K562 (cell line): ENCODE data around the gene GMDS. TPM values are rescaled to one million over a fixed set of nuclear protein-coding genes. Genes with fewer than 3 reads are reported as not detected.

Experiments
- ATAC-seq: fragments of 200-7000 bp; cut with Tn5 transposase; 3 replicates; pipeline ENCODE4 v1.9.1; 2020; ENCODE audit warnings: moderate library complexity
- BruUV-seq: library from RNA; stranded (reverse); fragments of 400-500 nt; replicated peaks from 2 replicates; lab custom pipeline; 2021; lab: Mats Ljungman, UMichigan
- CTCF ChIA-PET: fragments of 300-600 bp; formaldehyde crosslinking; extraction: SDS; loops from one replicate; lab custom pipeline; 2021; ENCODE audit warnings: low intra/inter-chr PET ratio; lab: Yijun Ruan, JAX
- POLR2A ChIA-PET: fragments of 300-600, 350-650 bp; sonication (Branson Sonifier 250); formaldehyde crosslinking; extraction: SDS; loops from one replicate; lab custom pipeline; 2021; ENCODE audit warnings: antibody characterized with exemption, inconsistent platforms; lab: Yijun Ruan, JAX
- DNase-seq, 4 experiments: peaks; one replicate each; pipeline versions ENCODE4 v3.0.0 to v3.0.0-alpha.2; 2011 to 2018; ENCODE audit warnings: low spot score in 3 of 4, mixed read lengths in 3 of 4; ENCODE audit errors: extremely low read depth in 1 of 4
- FAIRE-seq: peaks from 2 replicates; lab custom pipeline; 2011; peaks lifted over from hg19 to GRCh38; lab: Jason Lieb, UNC
- H2AFZ ChIP-seq: 2 replicates; pipeline ENCODE4 v1.6.0; 2011; ENCODE audit warnings: low read depth, low read length, control low read depth, inconsistent platforms
- H3K27ac ChIP-seq: fragments of 200-600 bp; 3 replicates; pipeline ENCODE4 v1.8.0; 2011; ENCODE audit warnings: low read depth, mild to moderate bottlenecking, control low read depth, inconsistent platforms, low read length, moderate library complexity, mixed read lengths; ENCODE audit errors: extremely low read depth
- H3K27me3 ChIP-seq, 2 experiments: fragments of 300-600 bp in 1 of 2; 2 replicates in 1 of 2; 3 replicates in 1 of 2; pipeline versions ENCODE4 v1.6.0 to v1.8.0; 2011; ENCODE audit warnings: inconsistent platforms in 2 of 2, low read length in 2 of 2, mild to moderate bottlenecking in 1 of 2, mixed read lengths in 1 of 2, moderate library complexity in 1 of 2; ENCODE audit not compliant: control insufficient read depth in 2 of 2, insufficient read depth in 2 of 2
- H3K36me3 ChIP-seq: fragments of 300-600 bp; 3 replicates; pipeline ENCODE4 v1.8.0; 2011; ENCODE audit warnings: mild to moderate bottlenecking, low read length, inconsistent platforms; ENCODE audit not compliant: control insufficient read depth, insufficient read depth
- H3K4me1 ChIP-seq, 2 experiments: fragments of 200-600 bp in 1 of 2; replicated peaks in 1 of 2; 2 replicates in 1 of 2; 3 replicates in 1 of 2; pipeline versions ENCODE4 v1.5.1 to v1.8.0; 2011; ENCODE audit warnings: inconsistent platforms in 2 of 2, low read length in 2 of 2, mild to moderate bottlenecking in 1 of 2, mixed read lengths in 1 of 2, moderate library complexity in 1 of 2; ENCODE audit not compliant: control insufficient read depth in 2 of 2, insufficient read depth in 2 of 2
- H3K4me2 ChIP-seq: 2 replicates; pipeline ENCODE4 v1.6.1; 2011; ENCODE audit warnings: low read length, control low read depth, inconsistent platforms, mixed read lengths; ENCODE audit not compliant: insufficient read depth
- H3K4me3 ChIP-seq: fragments of 200-600 bp; sonication (generic), shearing (Covaris generic); 2 replicates; pipeline ENCODE4 v1.5.1; 2016; ENCODE audit warnings: control low read depth, inconsistent platforms
- H3K79me2 ChIP-seq: fragments of 200-600 bp; 3 replicates; pipeline ENCODE4 v1.8.0; 2011; ENCODE audit warnings: low read length, inconsistent platforms; ENCODE audit not compliant: control insufficient read depth, insufficient read depth
- H3K9ac ChIP-seq, 2 experiments: 2 replicates each; pipeline versions ENCODE4 v1.6.0 to v1.6.1; 2011; ENCODE audit warnings: low read depth in 2 of 2, low read length in 2 of 2, control low read depth in 1 of 2, inconsistent platforms in 1 of 2, mild to moderate bottlenecking in 1 of 2, mixed read lengths in 1 of 2; ENCODE audit not compliant: insufficient read depth in 1 of 2
- H3K9me1 ChIP-seq: one replicate; pipeline ENCODE4 v1.6.0; 2011; ENCODE audit warnings: inconsistent platforms, mild to moderate bottlenecking, low read length, moderate library complexity; ENCODE audit not compliant: control insufficient read depth, insufficient read depth
- H3K9me3 ChIP-seq: replicated peaks from 2 replicates; pipeline ENCODE4 v1.5.1; 2011; ENCODE audit warnings: low read depth, low read length, inconsistent platforms; ENCODE audit not compliant: control insufficient read depth, insufficient read depth
- H4K20me1 ChIP-seq: replicated peaks from 2 replicates; pipeline ENCODE4 v1.6.1; 2011; ENCODE audit warnings: low read length, inconsistent platforms, mixed read lengths; ENCODE audit not compliant: control insufficient read depth, insufficient read depth
- BDP1 ChIP-seq: IDR thresholded peaks from 3 replicates; pipeline ENCODE4 v1.6.1; 2011; ENCODE audit not compliant: insufficient read length, insufficient read depth
- HDGF ChIP-seq: fragments of 450-650 bp; IDR thresholded peaks from 2 replicates; pipeline ENCODE4 v1.6.1; 2016
- HMG20B ChIP-seq: fragments of 250-450 bp; sonication (Bioruptor Pico); IDR thresholded peaks from 2 replicates; pipeline ENCODE4 v1.5.0; 2021; ENCODE audit warnings: mild to moderate bottlenecking
- NR2F6 ChIP-seq: fragments of 450-650 bp; formaldehyde crosslinking; IDR thresholded peaks from 2 replicates; pipeline ENCODE4 v1.4.0; 2020; ENCODE audit warnings: mild to moderate bottlenecking
- SFPQ ChIP-seq: fragments of 200-400 bp; formaldehyde crosslinking; IDR thresholded peaks from 2 replicates; pipeline ENCODE4 v1.6.1; 2017; ENCODE audit warnings: mild to moderate bottlenecking, low read depth, low read length, moderate library complexity
- TCF15 ChIP-seq: fragments of 250-450 bp; sonication (Bioruptor Pico); IDR thresholded peaks from 2 replicates; pipeline ENCODE4 v1.8.0; 2022; ENCODE audit warnings: moderate library complexity, mild to moderate bottlenecking, inconsistent platforms
- XRCC5 ChIP-seq: fragments of 200-400 bp; formaldehyde crosslinking; IDR thresholded peaks from 2 replicates; pipeline ENCODE4 v1.6.1; 2017; ENCODE audit warnings: low read depth, mild to moderate bottlenecking, low read length
- ZNF263 ChIP-seq: sonication (generic); formaldehyde crosslinking; IDR thresholded peaks from 2 replicates; pipeline ENCODE4 v1.8.0; 2022; ENCODE audit warnings: mild to moderate bottlenecking, missing genetic modification reagents, borderline replicate concordance
- WGBS: fragments of 100-300 bp; shearing (Covaris generic); methylation state at CpG from one replicate; pipeline ENCODE4 v1.1.6; 2016; ENCODE audit warnings: low coverage, mixed read lengths; ENCODE audit not compliant: insufficient coverage; ENCODE audit errors: missing lambda C conversion rate; 5-methylcytosine and 5-hydroxymethylcytosine counted together
- in situ Hi-C: fragments of 300-500 bp; cut with MboI; formaldehyde crosslinking; loops from 4 replicates; pipeline ENCODE4 v1.15.0; 2018; ENCODE audit warnings: inconsistent platforms, mixed read lengths
- intact Hi-C: fragments of 100-400 bp; cut with micrococcal nuclease; formaldehyde crosslinking; loops from 2 replicates; pipeline ENCODE4 v1.14.2; 2022
- polyA plus RNA-seq, 8 experiments: library from polyadenylated mRNA; depleted of rRNA in 4 of 8; stranded (reverse) in 5 of 8; unstranded in 3 of 8; fragments of >200 nt; fragmentation: Nextera tagmentation in 2 of 8; fragmentation: Illumina TruSeq in 1 of 8; extraction: Ambion mirVana in 2 of 8; extraction: Trizol in 1 of 8; gene quantifications; 2 replicates each; pipeline versions ENCODE4 v1.2.1 to v1.2.3, GENCODE V29; 2011 to 2014; ENCODE audit warnings: inconsistent platforms in 1 of 8, missing spikeins in 1 of 8
- total RNA-seq, 7 experiments: library from RNA; depleted of rRNA in 6 of 7; stranded (reverse); fragments of >200 nt in 6 of 7; fragmentation: Illumina TruSeq in 2 of 7; extraction: Trizol in 2 of 7; gene quantifications; 2 replicates each; pipeline versions ENCODE4 v1.2.1 to v1.2.3, GENCODE V29; 2011 to 2021; ENCODE audit warnings: low replicate concordance in 1 of 7

GMDS gene
- total and polyA plus RNA-seq, 9 of the 15 experiments (the other 6 are each of a cell fraction or from before 2014, with no cell fraction given): 0.48 to 31.8 (median 13.4) TPM

- ATAC-seq (no peak), DNase-seq (no peak), FAIRE-seq (no peak)
- WGBS: 5% methylated on average over 2 of the region's 2 CpGs
- Histone ChIP-seq H3K79me2 (no peaks in the 10 kb centered on the region), H3K9me3 (no peaks in the 10 kb centered on the region), H3K9ac (no peak overlapping the region), H3K36me3 (no peaks in the 10 kb centered on the region), H3K4me1 (no peaks in the 10 kb centered on the region), H3K4me2 (no peak overlapping the region), H3K27me3 (peaks cover 10% of the 10 kb centered on the region in 2 experiments; a peak in 3 of 5 replicates), H3K27ac (no peak overlapping the region), H4K20me1 (no peaks in the 10 kb centered on the region), H3K9me1 (no peaks in the 10 kb centered on the region), H2AFZ (no peak overlapping the region), H3K4me3 (no peak overlapping the region)
- intact Hi-C loops: no loop called here
- TF ChIP-seq XRCC5 (no peak), HMG20B (CRISPR knock-in tag) (no peak), TCF15 (CRISPR knock-in tag) (no peak), NR2F6 (no peak), ZNF263 (no peak), SFPQ (no peak), HDGF (no peak), BDP1 (no peak)
- no TSS peak for BruUV-seq
- ChIA-PET CTCF (no interaction called here), POLR2A (interaction anchor here (0.5 to 1.8 kb wide), 8 partner anchors 10 to 255 kb away, joined by 3 to 5 read pairs (median 3); no protein-coding TSS in a partner anchor)
- in situ Hi-C loops: no loop called here
These were observed 383.0 kb downstream of the GMDS start for GRCh38 chr6:1862411-1862810.
